ENCODE data around the gene ATP11A.
A peak's percentile ranks its signal among the peaks of the same experiment; 100 is the strongest.

ATP11A gene

GRCh38 chr13:112917056-112917664 is 227.3 kb downstream of the ATP11A start:
- DNase-seq: no peak

GRCh38 chr13:112917737-112918136 is 227.9 kb downstream of the ATP11A start:
- DNase-seq: no peak

- no peak for DNase-seq
Observed at GRCh38 chr13:112918266-112918665, 228.4 kb downstream of the ATP11A start.

DNA sequence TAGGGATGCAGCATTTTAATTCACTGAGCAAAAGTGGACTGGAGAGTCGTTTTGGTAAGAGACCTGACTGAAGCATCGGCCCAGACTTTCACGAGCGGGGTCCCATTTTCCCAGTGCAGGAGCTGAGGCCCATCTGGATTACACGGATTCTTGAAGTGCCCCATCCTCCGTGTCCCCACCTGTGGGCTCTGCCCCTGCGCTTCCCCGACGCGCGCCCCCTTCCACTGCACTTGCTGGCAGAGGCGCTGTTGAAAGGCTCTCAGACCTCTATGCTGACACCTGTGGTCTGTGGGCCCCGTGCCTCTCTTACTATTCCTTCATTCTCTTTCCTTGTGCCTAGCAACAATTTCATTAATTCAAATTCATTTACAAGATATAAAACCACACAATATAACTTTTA is 228.9 kb downstream of the ATP11A start:
- no peak for DNase-seq

DNA sequence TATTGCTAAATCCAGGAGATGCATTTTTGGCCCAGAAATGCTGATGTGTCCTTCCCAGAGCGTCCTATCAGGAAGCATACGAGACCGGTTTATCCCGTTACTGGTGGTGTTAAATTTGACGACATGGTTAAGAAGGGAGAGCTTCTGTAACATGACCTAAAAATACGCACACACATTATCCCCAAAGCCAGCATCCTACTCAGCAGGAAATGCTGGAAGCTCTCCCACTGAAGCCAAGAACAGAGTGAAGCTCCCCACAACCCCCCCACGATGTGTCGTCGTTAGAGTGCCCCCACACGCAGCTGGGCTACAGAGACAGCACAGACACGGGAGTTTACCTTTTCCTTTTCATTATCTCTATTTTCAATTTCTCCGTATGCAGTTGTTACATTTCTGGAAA is 234.1 kb downstream of the ATP11A start:
- no peak for DNase-seq

DNA sequence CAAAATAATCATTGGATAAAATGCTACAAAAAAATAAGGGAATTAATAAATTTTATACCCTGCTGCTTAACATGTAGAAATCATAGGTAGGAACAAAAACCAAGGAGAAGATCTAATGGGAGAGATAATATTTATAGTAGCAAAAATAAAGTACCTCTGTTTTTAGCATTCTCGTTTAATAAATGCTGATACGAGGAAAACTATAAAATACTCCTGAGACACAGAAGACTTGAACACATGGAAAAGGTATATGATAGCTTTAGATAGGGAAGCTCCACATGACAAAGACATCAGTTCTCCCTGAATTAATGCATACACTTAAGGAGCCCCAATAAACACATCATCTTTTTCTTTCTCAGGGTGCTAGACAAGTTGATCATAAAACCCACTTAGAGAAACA is 234.5 kb downstream of the ATP11A start:
- no peak for DNase-seq

DNA sequence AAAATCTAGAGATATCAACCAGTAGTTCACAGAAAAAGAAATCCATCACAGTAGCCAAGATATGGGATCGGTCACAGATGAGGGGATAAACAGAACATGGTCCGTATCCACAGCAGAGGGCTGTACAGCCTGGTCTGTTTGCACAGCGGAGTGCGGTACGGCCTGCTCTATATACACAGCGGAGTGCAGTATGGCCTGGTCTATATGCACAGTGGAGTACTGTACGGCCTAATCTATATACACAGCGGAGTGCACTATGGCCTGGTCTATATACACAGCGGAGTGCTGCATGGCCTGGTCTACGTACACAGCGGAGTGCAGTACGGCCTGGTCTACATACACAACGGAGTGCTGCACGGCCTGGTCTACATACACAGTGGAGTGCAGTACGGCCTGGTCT is 236.2 kb downstream of the ATP11A start:
- DNase-seq: no peak

GRCh38 chr13:112926993-112927392 is 237.2 kb downstream of the ATP11A start:
- DNase-seq: no peak

- no peak for DNase-seq
Observed at GRCh38 chr13:112928020-112928971, 238.5 kb downstream of the ATP11A start.

DNA sequence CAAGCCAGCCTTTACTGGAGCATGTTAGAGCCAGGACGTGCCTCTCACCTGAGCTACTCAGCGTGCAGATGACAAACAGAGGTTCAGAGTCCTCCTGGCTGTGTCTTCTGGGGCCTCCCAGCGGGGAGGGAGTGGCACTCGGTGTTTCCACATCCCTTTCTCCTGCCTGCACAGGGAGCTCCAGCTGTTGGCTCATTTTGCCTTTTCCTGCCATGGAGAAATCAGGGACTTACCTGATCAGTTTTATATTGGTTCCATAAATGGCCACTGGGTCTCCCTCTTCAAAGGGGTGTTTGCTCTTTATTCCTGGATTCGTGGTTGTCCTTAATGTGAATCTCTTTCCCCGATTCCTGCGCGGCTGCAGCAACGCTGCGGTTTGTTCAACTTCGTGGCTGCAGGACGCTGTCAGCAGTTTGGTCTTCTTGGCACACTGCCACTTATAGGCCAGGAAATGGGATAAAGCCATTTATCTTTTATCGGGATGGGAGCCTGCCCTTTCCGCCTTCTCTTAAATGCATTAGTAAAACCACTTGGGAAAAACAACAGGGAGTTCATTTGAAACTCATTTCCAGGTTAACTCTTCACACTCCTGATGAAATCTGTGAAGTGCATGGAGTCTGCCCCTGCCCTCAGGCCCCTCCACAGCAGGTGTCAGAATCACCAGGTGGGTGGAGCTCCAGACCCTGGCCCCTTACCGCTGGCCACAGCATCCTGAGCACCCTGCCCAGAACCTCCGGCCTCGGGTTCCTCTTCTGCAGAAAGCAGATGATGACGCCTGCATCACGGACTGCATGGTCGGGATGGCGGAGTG is 239.3 kb downstream of the ATP11A start:
- no peak for DNase-seq

DNA sequence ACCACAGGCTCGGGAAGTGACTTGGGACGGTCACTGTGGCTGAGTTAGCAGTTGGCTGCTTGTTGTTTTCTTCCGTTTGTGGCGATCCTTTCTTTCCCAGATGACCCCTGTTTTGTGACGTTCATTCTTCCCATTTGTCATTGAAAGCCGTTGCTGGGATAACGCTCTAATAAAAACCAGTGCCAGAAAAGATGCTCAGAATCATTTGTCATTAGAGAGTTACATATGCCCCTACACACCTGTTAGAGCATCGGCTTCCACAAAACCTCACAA is 239.9 kb downstream of the ATP11A start:
- DNase-seq: no peak

DNA sequence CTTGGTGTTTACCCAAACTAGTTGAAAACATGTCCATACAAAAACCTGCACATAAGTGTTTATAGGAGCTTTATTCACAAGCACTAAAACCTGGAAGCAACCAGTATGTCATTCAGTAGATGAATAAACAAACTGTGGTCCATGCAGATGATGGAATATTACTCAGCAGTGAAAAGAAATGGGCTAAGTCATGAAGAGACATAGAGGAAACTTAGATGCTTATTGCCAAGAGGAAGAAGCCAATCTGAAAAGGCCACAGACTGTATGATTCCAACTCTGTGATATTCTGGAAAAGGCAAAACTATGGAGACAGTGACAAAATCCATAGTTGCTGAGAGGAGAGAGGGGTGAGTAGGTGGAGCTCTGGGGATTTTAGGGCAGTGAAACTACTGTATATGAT is 240.4 kb downstream of the ATP11A start:
- no peak for DNase-seq

- DNase-seq: peak; percentile 78
Observed at GRCh38 chr13:112931028-112931934, 241.4 kb downstream of the ATP11A start.

DNA sequence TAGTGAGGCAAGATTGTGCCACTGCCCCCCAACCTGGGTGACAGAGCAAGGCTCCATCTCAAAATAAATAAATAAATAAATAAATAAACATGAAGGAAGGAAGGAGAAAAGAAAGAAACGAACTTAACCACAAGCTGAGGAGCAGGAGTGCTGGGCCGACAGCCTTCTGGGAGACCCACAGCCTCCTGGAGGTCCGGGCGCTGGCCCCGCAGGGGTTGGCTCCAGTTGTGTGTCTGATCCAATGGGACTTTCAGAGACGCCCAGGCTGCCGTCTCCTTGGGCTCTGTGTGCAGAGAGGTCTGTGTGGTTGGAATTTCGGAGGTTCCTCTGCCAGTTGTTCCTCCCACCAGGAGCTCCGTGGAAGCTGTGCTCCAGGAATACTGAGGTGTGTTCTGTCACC is 243.1 kb downstream of the ATP11A start:
- no peak for DNase-seq

DNA sequence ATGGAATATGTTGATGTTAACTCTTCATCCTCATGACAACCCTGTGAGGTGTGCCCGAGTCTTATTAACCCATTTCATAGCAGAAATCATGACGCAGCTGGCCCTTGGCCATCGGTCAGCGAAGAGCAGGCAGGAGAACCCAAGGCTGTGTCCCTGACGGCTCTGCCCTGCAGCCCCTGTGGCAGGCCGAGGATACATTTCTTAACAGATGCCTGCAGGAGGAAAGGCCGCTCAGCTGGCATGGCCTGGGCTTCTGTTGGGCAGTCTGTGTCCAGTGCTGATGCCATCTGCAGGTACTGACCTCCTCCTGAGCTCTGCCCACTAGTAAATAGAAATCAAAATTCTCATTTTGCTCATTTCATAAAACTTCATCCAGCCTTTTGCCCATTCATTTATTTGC is 243.8 kb downstream of the ATP11A start:
- no peak for DNase-seq

- no peak for DNase-seq
Observed at GRCh38 chr13:112934078-112934477, 244.2 kb downstream of the ATP11A start.
